ENCODE data around the gene H6PD.

- TF ChIP-seq MYNN (tag by site-specific recombination; IDR thresholded peaks at IDR 0.05; ENCODE audit: borderline replicate concordance), result no peak
- TF ChIP-seq CTCF (tag by site-specific recombination; IDR thresholded peaks at IDR 0.05), result no peak
- no peak for TF ChIP-seq ZNF561 (tag by site-specific recombination; IDR thresholded peaks at IDR 0.05; ENCODE audit: borderline replicate concordance)
- TF ChIP-seq ZNF221 (tag by site-specific recombination; IDR thresholded peaks at IDR 0.05; ENCODE audit: borderline replicate concordance), result no peak
- TF ChIP-seq ZNF514 (tag by site-specific recombination; IDR thresholded peaks at IDR 0.05), result no peak
- no peak for TF ChIP-seq ATF2 (tag by site-specific recombination; IDR thresholded peaks at IDR 0.05; ENCODE audit: low read depth)
- no peak for TF ChIP-seq TCF7L2 (IDR thresholded peaks at IDR 0.05; ENCODE audit: borderline replicate concordance, low read depth, low read length)
- no peak for TF ChIP-seq MZF1 (tag by site-specific recombination; IDR thresholded peaks at IDR 0.05; ENCODE audit: borderline replicate concordance)
- TF ChIP-seq ZNF707 (tag by site-specific recombination; IDR thresholded peaks at IDR 0.05), result no peak
Measured at GRCh38 chr1:9244501-9245229, 10.1 kb downstream of the H6PD start.
